ENCODE measurements around the gene COASY. TPM values are rescaled to one million over a fixed set of nuclear protein-coding genes. Genes with fewer than 3 reads are reported as not detected.

COASY gene
- total RNA-seq, 1 experiment from 2014 or later = 71.5 TPM

- TF ChIP-seq EZH2 (IDR thresholded peaks at IDR 0.05; ENCODE audit: borderline replicate concordance, low read depth, low read length, poor library complexity, severe bottlenecking) (no peak), CTCF (conservative IDR thresholded peaks at IDR 0.05; ENCODE audit: low read depth, low read length) (no peak)
- ChIA-PET POLR2A (ENCODE audit: low non-redundant PET) (no interaction called here), CTCF (no interaction called here)
- Histone ChIP-seq H3K4me3 (ENCODE audit: low read depth, low read length, poor library complexity, severe bottlenecking) (no peak overlapping the region), H3K4me1 (ENCODE audit: insufficient read depth, low read length, poor library complexity, severe bottlenecking) (peaks cover 1% of the 10 kb centered on the region), H3K9me3 (ENCODE audit: low read depth, low read length, poor library complexity, severe bottlenecking) (no peaks in the 10 kb centered on the region), H3K36me3 (ENCODE audit: insufficient read depth, low read length, poor library complexity, severe bottlenecking) (no peaks in the 10 kb centered on the region), H3K27me3 (replicated peaks; ENCODE audit: insufficient read depth, low read depth, low read length, poor library complexity) (no peaks in the 10 kb centered on the region), H3K27ac (ENCODE audit: low read depth, low read length, poor library complexity, severe bottlenecking) (no peak overlapping the region)
- no peak for DNase-seq (ENCODE audit: low spot score)
- BruUV-seq (replicated peaks) = no TSS peak
- intact Hi-C loops (cut with micrococcal nuclease; ENCODE audit: unreplicated experiment) = loop anchor here (10.0 kb wide), 1 partner anchor 210 kb away; no protein-coding TSS in a partner anchor
These were observed 36.7 kb upstream of the COASY start for GRCh38 chr17:42525221-42525620.

GRCh38 chr17:42526031-42526444 is 35.9 kb upstream of the COASY start:
- no peak overlapping the region for H3K4me3 ChIP-seq (ENCODE audit: low read depth, low read length, poor library complexity, severe bottlenecking)
- BruUV-seq (replicated peaks) = no TSS peak
- ChIA-PET POLR2A (ENCODE audit: low non-redundant PET) (no interaction called here), CTCF (no interaction called here)
- H3K9me3 ChIP-seq (ENCODE audit: low read depth, low read length, poor library complexity, severe bottlenecking) = no peaks in the 10 kb centered on the region
- intact Hi-C loops (cut with micrococcal nuclease; ENCODE audit: unreplicated experiment) = loop anchor here (10.0 kb wide), 1 partner anchor 211 kb away; no protein-coding TSS in a partner anchor
- DNase-seq (ENCODE audit: low spot score) = no peak
- H3K27me3 ChIP-seq (replicated peaks; ENCODE audit: insufficient read depth, low read depth, low read length, poor library complexity) = no peaks in the 10 kb centered on the region
- TF ChIP-seq EZH2 (IDR thresholded peaks at IDR 0.05; ENCODE audit: borderline replicate concordance, low read depth, low read length, poor library complexity, severe bottlenecking) (no peak), CTCF (conservative IDR thresholded peaks at IDR 0.05; ENCODE audit: low read depth, low read length) (no peak)
- no peak overlapping the region for H3K27ac ChIP-seq (ENCODE audit: low read depth, low read length, poor library complexity, severe bottlenecking)
- H3K36me3 ChIP-seq (ENCODE audit: insufficient read depth, low read length, poor library complexity, severe bottlenecking) = no peaks in the 10 kb centered on the region
- H3K4me1 ChIP-seq (ENCODE audit: insufficient read depth, low read length, poor library complexity, severe bottlenecking) = no peaks in the 10 kb centered on the region

- Histone ChIP-seq H3K4me1 (ENCODE audit: insufficient read depth, low read length, poor library complexity, severe bottlenecking) (no peaks in the 10 kb centered on the region), H3K4me3 (ENCODE audit: low read depth, low read length, poor library complexity, severe bottlenecking) (no peak overlapping the region), H3K27ac (ENCODE audit: low read depth, low read length, poor library complexity, severe bottlenecking) (no peak overlapping the region), H3K9me3 (ENCODE audit: low read depth, low read length, poor library complexity, severe bottlenecking) (no peaks in the 10 kb centered on the region), H3K27me3 (replicated peaks; ENCODE audit: insufficient read depth, low read depth, low read length, poor library complexity) (no peaks in the 10 kb centered on the region), H3K36me3 (ENCODE audit: insufficient read depth, low read length, poor library complexity, severe bottlenecking) (no peaks in the 10 kb centered on the region)
- ChIA-PET CTCF (interaction anchor here (0.6 to 1.1 kb wide), 6 partner anchors 10 to 215 kb away, joined by 3 to 16 read pairs (median 4); no protein-coding TSS in a partner anchor), POLR2A (ENCODE audit: low non-redundant PET) (no interaction called here)
- intact Hi-C loops (cut with micrococcal nuclease; ENCODE audit: unreplicated experiment) = loop anchor here (10.0 kb wide), 1 partner anchor 213 kb away; no protein-coding TSS in a partner anchor
- TF ChIP-seq EZH2 (IDR thresholded peaks at IDR 0.05; ENCODE audit: borderline replicate concordance, low read depth, low read length, poor library complexity, severe bottlenecking) = no peak
- no peak for TF ChIP-seq CTCF (conservative IDR thresholded peaks at IDR 0.05; ENCODE audit: low read depth, low read length)
- BruUV-seq (replicated peaks) = no TSS peak
- no peak for DNase-seq (ENCODE audit: low spot score)
These were observed 34.0 kb upstream of the COASY start for GRCh38 chr17:42527932-42528331.
